ENCODE data around the gene TBC1D32.
A peak's percentile ranks its signal among the peaks of the same experiment; 100 is the strongest.
"Not testable (repeated sequence)": the region's sequence is repeated elsewhere in the genome, so short reads cannot be mapped to it uniquely, and the experiment has no call there.

The TBC1D32 gene

GRCh38 chr6:121319112-121319553 lies 15.1 kb downstream of the TBC1D32 start:
- no peak for DNase-seq

- no peak for DNase-seq
Measured at GRCh38 chr6:121314381-121315112, 19.7 kb downstream of the TBC1D32 start.

GRCh38 chr6:121311814-121312213 lies 22.5 kb downstream of the TBC1D32 start:
- DNase-seq, result not testable (repeated sequence)

GRCh38 chr6:121310495-121310894 lies 23.8 kb downstream of the TBC1D32 start:
- no peak for DNase-seq

GRCh38 chr6:121309768-121310469 lies 24.4 kb downstream of the TBC1D32 start:
- no peak for DNase-seq

- peak; percentile 3 for DNase-seq
Measured at GRCh38 chr6:121305957-121306607, 28.2 kb downstream of the TBC1D32 start.

- DNase-seq, result no peak
Measured at GRCh38 chr6:121302882-121303281, 31.4 kb downstream of the TBC1D32 start.

GRCh38 chr6:121301156-121301555 lies 33.1 kb downstream of the TBC1D32 start:
- DNase-seq, result not testable (repeated sequence)

GRCh38 chr6:121297694-121298093 lies 36.6 kb downstream of the TBC1D32 start:
- DNase-seq, result no peak

- DNase-seq, result no peak
Measured at GRCh38 chr6:121285041-121285440, 49.2 kb downstream of the TBC1D32 start.

GRCh38 chr6:121274666-121275295 lies 59.5 kb downstream of the TBC1D32 start:
- DNase-seq, result no peak

GRCh38 chr6:121263742-121264141 lies 70.5 kb downstream of the TBC1D32 start:
- DNase-seq, result no peak

- no peak for DNase-seq
Measured at GRCh38 chr6:121260651-121261102, 73.6 kb downstream of the TBC1D32 start.

- DNase-seq, result no peak
Measured at GRCh38 chr6:121247386-121247785, 86.9 kb downstream of the TBC1D32 start.

GRCh38 chr6:121242386-121242785 lies 91.9 kb downstream of the TBC1D32 start:
- DNase-seq, result no peak

- DNase-seq, result no peak
Measured at GRCh38 chr6:121237859-121238258, 96.4 kb downstream of the TBC1D32 start.

GRCh38 chr6:121236984-121237383 lies 97.3 kb downstream of the TBC1D32 start:
- no peak for DNase-seq

- no peak for DNase-seq
Measured at GRCh38 chr6:121235386-121235785, 98.9 kb downstream of the TBC1D32 start.

GRCh38 chr6:121223930-121224329 lies 110.3 kb downstream of the TBC1D32 start:
- DNase-seq, result no peak

GRCh38 chr6:121223212-121223611 lies 111.1 kb downstream of the TBC1D32 start:
- no peak for DNase-seq

GRCh38 chr6:121222656-121223055 lies 111.6 kb downstream of the TBC1D32 start:
- no peak for DNase-seq

- no peak for DNase-seq
Measured at GRCh38 chr6:121216928-121217327, 117.4 kb downstream of the TBC1D32 start.

- DNase-seq, result not testable (repeated sequence)
Measured at GRCh38 chr6:121213341-121213740, 120.9 kb downstream of the TBC1D32 start.

Data from KG1 (cell line).